Measurements from ENCODE around the gene CPNE7. TPM values are rescaled to one million over a fixed set of nuclear protein-coding genes. Genes with fewer than 3 reads are reported as not detected.

The CPNE7 gene
- total RNA-seq, 2 donors from 2014 or later, result 0.18 to 8.9 TPM

GRCh38 chr16:89638455-89638854 lies 62.9 kb downstream of the CPNE7 start:
- Histone ChIP-seq H3K9me3 (no peaks in the 10 kb centered on the region), H3K27ac (no peak overlapping the region), H3K36me3 (no peaks in the 10 kb centered on the region), H3K4me1 (replicated peaks) (no peaks in the 10 kb centered on the region), H3K4me3 (no peak overlapping the region), H3K27me3 (replicated peaks; ENCODE audit: insufficient read depth) (no peaks in the 10 kb centered on the region)
- TF ChIP-seq POLR2AphosphoS5 (IDR thresholded peaks at IDR 0.05) (no peak), POLR2A (IDR thresholded peaks at IDR 0.05) (no peak), CTCF (IDR thresholded peaks at IDR 0.05) (no peak)
- no peak for DNase-seq (ENCODE audit: low spot score)
- intact Hi-C loops (cut with DNase I), result no loop called here
- WGBS, result 67% methylated on average over 10 of the region's 10 CpGs

GRCh38 chr16:89639385-89639784 lies 63.8 kb downstream of the CPNE7 start:
- Histone ChIP-seq H3K36me3 (no peaks in the 10 kb centered on the region), H3K9me3 (no peaks in the 10 kb centered on the region), H3K27me3 (replicated peaks; ENCODE audit: insufficient read depth) (no peaks in the 10 kb centered on the region), H3K4me3 (no peak overlapping the region), H3K4me1 (replicated peaks) (no peaks in the 10 kb centered on the region), H3K27ac (no peak overlapping the region)
- DNase-seq (ENCODE audit: low spot score), result no peak
- intact Hi-C loops (cut with DNase I), result no loop called here
- TF ChIP-seq POLR2A (IDR thresholded peaks at IDR 0.05), result no peak
- no peak for TF ChIP-seq CTCF (IDR thresholded peaks at IDR 0.05)
- no peak for TF ChIP-seq POLR2AphosphoS5 (IDR thresholded peaks at IDR 0.05)
- 57% methylated on average over 5 of the region's 6 CpGs for WGBS

- Histone ChIP-seq H3K27ac (no peak overlapping the region), H3K4me3 (no peak overlapping the region), H3K9me3 (no peaks in the 10 kb centered on the region), H3K4me1 (replicated peaks) (no peaks in the 10 kb centered on the region), H3K36me3 (peaks cover 17 to 18% of the 10 kb centered on the region in 2 donors), H3K27me3 (replicated peaks; ENCODE audit: insufficient read depth) (no peaks in the 10 kb centered on the region)
- DNase-seq (ENCODE audit: low spot score), result no peak
- WGBS, result 30% methylated on average over 14 of the region's 14 CpGs
- intact Hi-C loops (cut with DNase I), result loop anchor here (5.0 kb wide), 1 partner anchor 399 kb away; no protein-coding TSS in a partner anchor
- TF ChIP-seq POLR2AphosphoS5 (IDR thresholded peaks at IDR 0.05), result no peak
- TF ChIP-seq CTCF (IDR thresholded peaks at IDR 0.05), result no peak
- TF ChIP-seq POLR2A (IDR thresholded peaks at IDR 0.05), result no peak
Observed at GRCh38 chr16:89641458-89642119, 66.0 kb downstream of the CPNE7 start.

- WGBS, result 72% methylated on average over 13 of the region's 13 CpGs
Observed at GRCh38 chr16:89642574-89642973, 67.0 kb downstream of the CPNE7 start.

More at GRCh38 chr16:89642574-89642973, 67.0 kb downstream of the CPNE7 start:
- H3K36me3 ChIP-seq, result peaks cover 20 to 23% of the 10 kb centered on the region in 2 donors
- no peak overlapping the region for H3K4me3 ChIP-seq
- H3K9me3 ChIP-seq, result no peaks in the 10 kb centered on the region
- TF ChIP-seq POLR2AphosphoS5 (IDR thresholded peaks at IDR 0.05) (no peak), CTCF (IDR thresholded peaks at IDR 0.05) (no peak), POLR2A (IDR thresholded peaks at IDR 0.05) (no peak)
- H3K27ac ChIP-seq, result no peak overlapping the region
- intact Hi-C loops (cut with DNase I), result loop anchor here (5.0 kb wide), 1 partner anchor 400 kb away; no protein-coding TSS in a partner anchor
- no peak for DNase-seq (ENCODE audit: low spot score)
- H3K27me3 ChIP-seq (replicated peaks; ENCODE audit: insufficient read depth), result no peaks in the 10 kb centered on the region
- no peaks in the 10 kb centered on the region for H3K4me1 ChIP-seq (replicated peaks)
